Measurements from ENCODE around the gene SPPL2B. TPM values are rescaled to one million over a fixed set of nuclear protein-coding genes. Genes with fewer than 3 reads are reported as not detected.

SPPL2B gene
- total RNA-seq, 3 donors from 2014 or later (not counting 1 experiment from before 2014, with no cell fraction given): 63.2 to 83.8 (median 79.7) TPM

DNA sequence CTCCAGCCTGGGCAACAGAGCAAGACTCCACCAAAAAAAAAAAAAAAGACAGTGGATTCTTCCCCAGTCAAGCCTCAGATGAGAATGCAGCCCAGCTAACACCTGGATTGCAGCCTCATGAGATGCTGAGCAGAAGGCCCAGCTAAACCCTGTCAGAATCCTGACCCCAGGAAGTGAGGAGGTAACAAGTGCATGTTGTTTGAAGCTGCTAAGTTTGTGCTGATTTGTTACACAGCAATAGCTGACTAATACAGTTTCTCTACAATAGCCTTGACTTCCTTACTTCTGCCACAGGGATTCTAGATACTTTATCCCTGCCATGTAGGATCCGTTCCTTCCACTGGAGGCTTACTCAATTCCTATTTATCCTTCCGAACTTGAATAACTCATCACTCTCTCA lies 52.1 kb downstream of the SPPL2B start:
- 91% methylated on average over 2 of the region's 2 CpGs for WGBS (ENCODE audit: insufficient coverage)
- no peaks in the 10 kb centered on the region for H3K4me1 Mint-ChIP-seq
- Histone ChIP-seq H3K36me3 (ENCODE audit: control insufficient read depth, insufficient read depth, low read length) (no peaks in the 10 kb centered on the region), H3K4me1 (ENCODE audit: control insufficient read depth, insufficient read depth, low read length) (peaks cover 4% of the 10 kb centered on the region), H3K27ac (ENCODE audit: low read length) (no peak overlapping the region), H3K4me3 (ENCODE audit: low read length) (no peak overlapping the region), H3K27me3 (ENCODE audit: control insufficient read depth, insufficient read depth, low read length) (no peaks in the 10 kb centered on the region), H3K9me3 (ENCODE audit: control insufficient read depth, insufficient read depth, low read length) (no peaks in the 10 kb centered on the region)
- peaks cover 0 to 4% of the 10 kb centered on the region in 2 donors for H3K27me3 Mint-ChIP-seq (ENCODE audit: low read depth in 2 of 2)
- no peak for TF ChIP-seq CTCF (IDR thresholded peaks at IDR 0.05)
- H3K9me3 Mint-ChIP-seq: peaks cover 2% of the 10 kb centered on the region in 2 donors
- H3K4me3 Mint-ChIP-seq: no peak overlapping the region
- DNase-seq (no peak), ATAC-seq (no peak)
- intact Hi-C loops (cut with micrococcal nuclease): no loop called here
- H3K27ac Mint-ChIP-seq: no peak overlapping the region
- no peaks in the 10 kb centered on the region for H3K36me3 Mint-ChIP-seq

GRCh38 chr19:2381148-2381820 lies 52.8 kb downstream of the SPPL2B start:
- no peak overlapping the region for H3K4me3 Mint-ChIP-seq
- no peak overlapping the region for H3K4me3 ChIP-seq (ENCODE audit: low read length)
- H3K4me1 ChIP-seq (ENCODE audit: control insufficient read depth, insufficient read depth, low read length): peaks cover 4% of the 10 kb centered on the region
- peaks cover 2% of the 10 kb centered on the region in 2 donors for H3K9me3 Mint-ChIP-seq
- no peak overlapping the region for H3K27ac ChIP-seq (ENCODE audit: low read length)
- no peak overlapping the region for H3K27ac Mint-ChIP-seq
- no peak for ATAC-seq
- H3K27me3 Mint-ChIP-seq (ENCODE audit: low read depth in 2 of 2): peaks cover 0 to 4% of the 10 kb centered on the region in 2 donors
- H3K36me3 Mint-ChIP-seq: no peaks in the 10 kb centered on the region
- H3K36me3 ChIP-seq (ENCODE audit: control insufficient read depth, insufficient read depth, low read length): no peaks in the 10 kb centered on the region
- H3K9me3 ChIP-seq (ENCODE audit: control insufficient read depth, insufficient read depth, low read length): no peaks in the 10 kb centered on the region
- no peak for TF ChIP-seq CTCF (IDR thresholded peaks at IDR 0.05)
- DNase-seq: no peak
- 83% methylated on average over 16 of the region's 18 CpGs for WGBS (ENCODE audit: insufficient coverage)
- H3K4me1 Mint-ChIP-seq: no peaks in the 10 kb centered on the region
- intact Hi-C loops (cut with micrococcal nuclease): no loop called here
- no peaks in the 10 kb centered on the region for H3K27me3 ChIP-seq (ENCODE audit: control insufficient read depth, insufficient read depth, low read length)

- WGBS (ENCODE audit: insufficient coverage): 90% methylated on average over 13 of the region's 13 CpGs
- no peak overlapping the region for H3K4me3 Mint-ChIP-seq
Observed at GRCh38 chr19:2382530-2383222, 54.2 kb downstream of the SPPL2B start.

More at GRCh38 chr19:2382530-2383222, 54.2 kb downstream of the SPPL2B start:
- no peaks in the 10 kb centered on the region for H3K9me3 ChIP-seq (ENCODE audit: control insufficient read depth, insufficient read depth, low read length)
- ATAC-seq (no peak), DNase-seq (no peak)
- H3K27me3 ChIP-seq (ENCODE audit: control insufficient read depth, insufficient read depth, low read length): no peaks in the 10 kb centered on the region
- H3K36me3 ChIP-seq (ENCODE audit: control insufficient read depth, insufficient read depth, low read length): no peaks in the 10 kb centered on the region
- peaks cover 4% of the 10 kb centered on the region for H3K4me1 ChIP-seq (ENCODE audit: control insufficient read depth, insufficient read depth, low read length)
- TF ChIP-seq CTCF (IDR thresholded peaks at IDR 0.05): no peak
- Mint-ChIP-seq H3K4me1 (no peaks in the 10 kb centered on the region), H3K27ac (no peak overlapping the region), H3K9me3 (peaks cover 2% of the 10 kb centered on the region in 2 donors), H3K27me3 (ENCODE audit: low read depth in 2 of 2) (peaks cover 0 to 4% of the 10 kb centered on the region in 2 donors), H3K36me3 (no peaks in the 10 kb centered on the region)
- no peak overlapping the region for H3K4me3 ChIP-seq (ENCODE audit: low read length)
- no peak overlapping the region for H3K27ac ChIP-seq (ENCODE audit: low read length)
- intact Hi-C loops (cut with micrococcal nuclease): no loop called here

Data from natural killer cell (primary cell).